Progenitor cell of endocrine pancreas (in vitro differentiated cells): ENCODE results near the gene BLNK. TPM values are rescaled to one million over a fixed set of nuclear protein-coding genes. Genes with fewer than 3 reads are reported as not detected.

Source experiments
- DNase-seq: peaks from one replicate; pipeline ENCODE4 v3.0.0; 2021; ENCODE audit warnings: low spot score; ENCODE audit not compliant: unreplicated experiment
- H3K27ac Mint-ChIP-seq: 2 replicates; pipeline ENCODE4 v1.8.0; 2021; ENCODE audit warnings: mild to moderate bottlenecking, moderate library complexity, mixed read lengths
- H3K27me3 Mint-ChIP-seq: 2 replicates; pipeline ENCODE4 v1.8.0; 2021; ENCODE audit warnings: mixed read lengths
- H3K36me3 Mint-ChIP-seq: 2 replicates; pipeline ENCODE4 v1.8.0; 2022; ENCODE audit warnings: mixed read lengths; ENCODE audit not compliant: insufficient read depth
- H3K4me1 Mint-ChIP-seq: 2 replicates; pipeline ENCODE4 v1.8.0; 2021; ENCODE audit warnings: low read depth, mixed read lengths
- H3K4me3 Mint-ChIP-seq: 2 replicates; pipeline ENCODE4 v1.8.0; 2021; ENCODE audit warnings: low read depth, mild to moderate bottlenecking, moderate library complexity, mixed read lengths
- H3K9me3 Mint-ChIP-seq: 2 replicates; pipeline ENCODE4 v1.8.0; 2021; ENCODE audit warnings: low read depth, mixed read lengths
- CTCF ChIP-seq: fragments of 200-600 bp; sonication (generic); IDR thresholded peaks from one replicate; pipeline ENCODE4 v1.5.0; 2021; ENCODE audit warnings: antibody characterized with exemption, mild to moderate bottlenecking; ENCODE audit not compliant: unreplicated experiment
- total RNA-seq: library from RNA; stranded (reverse); gene quantifications from 2 replicates; pipeline ENCODE4 v1.2.1, GENCODE V29; 2021

The BLNK gene
- total RNA-seq, 1 donor from 2014 or later = 1.6 TPM

- Mint-ChIP-seq H3K4me3 (no peak overlapping the region), H3K27me3 (no peaks in the 10 kb centered on the region), H3K9me3 (peaks cover 11% of the 10 kb centered on the region), H3K36me3 (no peaks in the 10 kb centered on the region), H3K27ac (no peak overlapping the region), H3K4me1 (peaks cover 6% of the 10 kb centered on the region)
- TF ChIP-seq CTCF = no peak
- DNase-seq = no peak
Measured at GRCh38 chr10:96243296-96243695, 28.1 kb downstream of the BLNK start.

GRCh38 chr10:96242822-96243221 lies 28.5 kb downstream of the BLNK start:
- no peak for TF ChIP-seq CTCF
- Mint-ChIP-seq H3K27ac (no peak overlapping the region), H3K9me3 (peaks cover 9% of the 10 kb centered on the region), H3K27me3 (no peaks in the 10 kb centered on the region), H3K4me3 (no peak overlapping the region), H3K36me3 (no peaks in the 10 kb centered on the region), H3K4me1 (peaks cover 6% of the 10 kb centered on the region)
- no peak for DNase-seq

- H3K4me3 Mint-ChIP-seq = no peak overlapping the region
- peaks cover 2% of the 10 kb centered on the region for H3K4me1 Mint-ChIP-seq
- H3K27me3 Mint-ChIP-seq = peaks cover 3% of the 10 kb centered on the region
- H3K9me3 Mint-ChIP-seq = peaks cover 6% of the 10 kb centered on the region
- no peaks in the 10 kb centered on the region for H3K36me3 Mint-ChIP-seq
- TF ChIP-seq CTCF = no peak
- H3K27ac Mint-ChIP-seq = no peak overlapping the region
- no peak for DNase-seq
Measured at GRCh38 chr10:96238646-96239623, 32.4 kb downstream of the BLNK start.

- no peaks in the 10 kb centered on the region for H3K4me1 Mint-ChIP-seq
- no peak overlapping the region for H3K4me3 Mint-ChIP-seq
- H3K9me3 Mint-ChIP-seq = no peaks in the 10 kb centered on the region
- H3K27me3 Mint-ChIP-seq = peaks cover 3% of the 10 kb centered on the region
- no peak overlapping the region for H3K27ac Mint-ChIP-seq
- no peaks in the 10 kb centered on the region for H3K36me3 Mint-ChIP-seq
- TF ChIP-seq CTCF = no peak
- no peak for DNase-seq
Measured at GRCh38 chr10:96236876-96237275, 34.5 kb downstream of the BLNK start.

GRCh38 chr10:96236090-96236478 lies 35.3 kb downstream of the BLNK start:
- Mint-ChIP-seq H3K4me3 (no peak overlapping the region), H3K27ac (no peak overlapping the region), H3K36me3 (no peaks in the 10 kb centered on the region), H3K4me1 (no peaks in the 10 kb centered on the region), H3K27me3 (peaks cover 3% of the 10 kb centered on the region), H3K9me3 (no peaks in the 10 kb centered on the region)
- no peak for TF ChIP-seq CTCF
- DNase-seq = no peak
